GM19463 (cell line): ENCODE measurements around the gene FHIT.

Experiments used
- ATAC-seq: cut with Tn5 transposase; IDR thresholded peaks from one replicate; pipeline ENCODE4 v1.9.1; 2021; ENCODE audit warnings: mild to moderate bottlenecking, moderate library complexity; ENCODE audit not compliant: unreplicated experiment

The FHIT gene

GRCh38 chr3:60149501-60149900 lies 1101.8 kb downstream of the FHIT start:
- no peak for ATAC-seq

GRCh38 chr3:60147249-60147950 lies 1103.9 kb downstream of the FHIT start:
- no peak for ATAC-seq

GRCh38 chr3:60146121-60146520 lies 1105.1 kb downstream of the FHIT start:
- no peak for ATAC-seq

- ATAC-seq: no peak
These were observed 1107.2 kb downstream of the FHIT start for GRCh38 chr3:60144071-60144470.

GRCh38 chr3:60142009-60142408 lies 1109.2 kb downstream of the FHIT start:
- ATAC-seq: no peak

- ATAC-seq: no peak
These were observed 1111.1 kb downstream of the FHIT start for GRCh38 chr3:60140160-60140559.

GRCh38 chr3:60136601-60137000 lies 1114.7 kb downstream of the FHIT start:
- no peak for ATAC-seq

GRCh38 chr3:60135474-60135873 lies 1115.8 kb downstream of the FHIT start:
- no peak for ATAC-seq

- no peak for ATAC-seq
These were observed 1117.7 kb downstream of the FHIT start for GRCh38 chr3:60133269-60134162.

- ATAC-seq: no peak
These were observed 1119.6 kb downstream of the FHIT start for GRCh38 chr3:60131618-60132017.

- no peak for ATAC-seq
These were observed 1124.5 kb downstream of the FHIT start for GRCh38 chr3:60126511-60127304.

- no peak for ATAC-seq
These were observed 1125.6 kb downstream of the FHIT start for GRCh38 chr3:60125686-60126085.

- ATAC-seq: no peak
These were observed 1131.0 kb downstream of the FHIT start for GRCh38 chr3:60120245-60120644.

- ATAC-seq: no peak
These were observed 1137.1 kb downstream of the FHIT start for GRCh38 chr3:60114191-60114590.

- ATAC-seq: no peak
These were observed 1144.0 kb downstream of the FHIT start for GRCh38 chr3:60107275-60107674.

GRCh38 chr3:60102154-60102553 lies 1149.1 kb downstream of the FHIT start:
- no peak for ATAC-seq

- no peak for ATAC-seq
These were observed 1149.6 kb downstream of the FHIT start for GRCh38 chr3:60101621-60102020.

- ATAC-seq: no peak
These were observed 1154.8 kb downstream of the FHIT start for GRCh38 chr3:60096403-60096802.

- no peak for ATAC-seq
These were observed 1155.3 kb downstream of the FHIT start for GRCh38 chr3:60095930-60096329.

GRCh38 chr3:60095516-60095915 lies 1155.7 kb downstream of the FHIT start:
- ATAC-seq: no peak

- no peak for ATAC-seq
These were observed 1156.8 kb downstream of the FHIT start for GRCh38 chr3:60094392-60094947.
